Astrocyte (in vitro differentiated cells and primary cell): Measurements from ENCODE around the gene CDRT15. TPM values are rescaled to one million over a fixed set of nuclear protein-coding genes. Genes with fewer than 3 reads are reported as not detected.

Source experiments
- DNase-seq: peaks from one replicate; pipeline ENCODE4 v3.0.0-alpha.2; 2010; ENCODE audit warnings: low read depth
- FAIRE-seq: peaks from 2 replicates; lab custom pipeline; 2011; peaks lifted over from hg19 to GRCh38; lab: Jason Lieb, UNC
- H2AFZ ChIP-seq: 2 replicates; pipeline ENCODE4 v1.6.0; 2012; ENCODE audit warnings: low read depth, low read length, inconsistent platforms
- H3K27ac ChIP-seq: 2 replicates; pipeline ENCODE4 v1.5.1; 2011; ENCODE audit warnings: low read depth, low read length, inconsistent platforms
- H3K27me3 ChIP-seq: 2 replicates; pipeline ENCODE4 v1.6.0; 2011; ENCODE audit warnings: low read length, inconsistent platforms; ENCODE audit not compliant: insufficient read depth
- H3K36me3 ChIP-seq: 2 replicates; pipeline ENCODE4 v1.5.1; 2011; ENCODE audit warnings: low read length, inconsistent platforms; ENCODE audit not compliant: insufficient read depth
- H3K4me1 ChIP-seq: 2 replicates; pipeline ENCODE4 v1.5.1; 2011; ENCODE audit warnings: low read length, inconsistent platforms; ENCODE audit not compliant: insufficient read depth
- H3K4me2 ChIP-seq: 2 replicates; pipeline ENCODE4 v1.6.0; 2012; ENCODE audit warnings: low read length, inconsistent platforms
- H3K4me3 ChIP-seq: 2 replicates; pipeline ENCODE4 v1.5.1; 2011; ENCODE audit warnings: low read depth, mild to moderate bottlenecking, low read length, inconsistent platforms; ENCODE audit not compliant: insufficient read depth
- H3K79me2 ChIP-seq: 2 replicates; pipeline ENCODE4 v1.6.0; 2012; ENCODE audit warnings: mild to moderate bottlenecking, low read length, inconsistent platforms; ENCODE audit not compliant: insufficient read depth
- H3K9ac ChIP-seq: 2 replicates; pipeline ENCODE4 v1.6.0; 2012; ENCODE audit warnings: mild to moderate bottlenecking, low read length, inconsistent platforms
- H3K9me3 ChIP-seq: 2 replicates; pipeline ENCODE4 v1.5.1; 2012; ENCODE audit warnings: low read depth, mild to moderate bottlenecking, low read length, inconsistent platforms; ENCODE audit not compliant: insufficient read depth
- H4K20me1 ChIP-seq: 2 replicates; pipeline ENCODE4 v1.6.0; 2012; ENCODE audit warnings: low read length, inconsistent platforms; ENCODE audit not compliant: insufficient read depth
- H3K27ac Mint-ChIP-seq: one replicate; pipeline ENCODE4 v1.8.0; 2021; ENCODE audit warnings: mild to moderate bottlenecking, mixed read lengths; ENCODE audit not compliant: unreplicated experiment
- H3K27me3 Mint-ChIP-seq: one replicate; pipeline ENCODE4 v1.8.0; 2021; ENCODE audit warnings: low read depth, mixed read lengths; ENCODE audit not compliant: unreplicated experiment
- H3K36me3 Mint-ChIP-seq: one replicate; pipeline ENCODE4 v1.8.0; 2021; ENCODE audit warnings: low read depth, mixed read lengths; ENCODE audit not compliant: unreplicated experiment
- H3K4me1 Mint-ChIP-seq: one replicate; pipeline ENCODE4 v1.8.0; 2021; ENCODE audit warnings: low read depth, mixed read lengths; ENCODE audit not compliant: unreplicated experiment
- H3K4me3 Mint-ChIP-seq: one replicate; pipeline ENCODE4 v1.8.0; 2021; ENCODE audit warnings: mild to moderate bottlenecking, moderate library complexity, mixed read lengths; ENCODE audit not compliant: unreplicated experiment
- H3K9me3 Mint-ChIP-seq: one replicate; pipeline ENCODE4 v1.8.0; 2021; ENCODE audit warnings: mild to moderate bottlenecking, mixed read lengths; ENCODE audit not compliant: unreplicated experiment
- CTCF ChIP-seq: IDR thresholded peaks from 2 replicates; pipeline ENCODE4 v1.5.1; 2011; ENCODE audit warnings: low read depth, mild to moderate bottlenecking, inconsistent platforms, low read length, moderate library complexity; ENCODE audit not compliant: insufficient read depth
- EZH2 ChIP-seq: IDR thresholded peaks from 2 replicates; pipeline ENCODE4 v1.6.1; 2012; ENCODE audit warnings: mild to moderate bottlenecking, low read length, inconsistent platforms; ENCODE audit not compliant: insufficient read depth
- total RNA-seq: library from RNA; stranded (reverse); gene quantifications from 2 replicates; pipeline ENCODE4 v1.2.1, GENCODE V29; 2021

Gene CDRT15
- total RNA-seq, 1 donor from 2014 or later = not detected

GRCh38 chr17:14207791-14208190, 28.9 kb downstream of the CDRT15 start:
- Mint-ChIP-seq H3K27ac (no peak overlapping the region), H3K9me3 (peaks cover 3% of the 10 kb centered on the region), H3K36me3 (peaks cover 34% of the 10 kb centered on the region), H3K27me3 (no peaks in the 10 kb centered on the region), H3K4me1 (no peaks in the 10 kb centered on the region), H3K4me3 (no peak overlapping the region)
- Histone ChIP-seq H3K4me1 (no peaks in the 10 kb centered on the region), H3K27ac (no peak overlapping the region), H2AFZ (no peak overlapping the region), H3K27me3 (no peaks in the 10 kb centered on the region), H3K9me3 (no peaks in the 10 kb centered on the region), H3K79me2 (no peaks in the 10 kb centered on the region), H3K9ac (no peak overlapping the region), H3K4me3 (no peak overlapping the region), H3K4me2 (no peak overlapping the region), H4K20me1 (peaks cover 9% of the 10 kb centered on the region), H3K36me3 (peaks cover 4% of the 10 kb centered on the region)
- no peak for FAIRE-seq
- TF ChIP-seq CTCF = no peak
- no peak for TF ChIP-seq EZH2
- no peak for DNase-seq

GRCh38 chr17:14206891-14207290, 29.8 kb downstream of the CDRT15 start:
- DNase-seq = no peak
- no peaks in the 10 kb centered on the region for H3K27me3 Mint-ChIP-seq
- H3K4me2 ChIP-seq = no peak overlapping the region

More at GRCh38 chr17:14206891-14207290, 29.8 kb downstream of the CDRT15 start:
- no peak overlapping the region for H3K4me3 ChIP-seq
- no peaks in the 10 kb centered on the region for H3K9me3 ChIP-seq
- TF ChIP-seq EZH2 = no peak
- TF ChIP-seq CTCF = no peak
- H3K27ac ChIP-seq = no peak overlapping the region
- peaks cover 9% of the 10 kb centered on the region for H4K20me1 ChIP-seq
- peaks cover 32% of the 10 kb centered on the region for H3K36me3 Mint-ChIP-seq
- H3K9me3 Mint-ChIP-seq = peaks cover 3% of the 10 kb centered on the region
- H3K9ac ChIP-seq = no peak overlapping the region
- no peak overlapping the region for H2AFZ ChIP-seq
- H3K4me1 Mint-ChIP-seq = no peaks in the 10 kb centered on the region
- no peaks in the 10 kb centered on the region for H3K79me2 ChIP-seq
- H3K4me3 Mint-ChIP-seq = no peak overlapping the region
- no peak overlapping the region for H3K27ac Mint-ChIP-seq
- H3K27me3 ChIP-seq = no peaks in the 10 kb centered on the region
- H3K36me3 ChIP-seq = peaks cover 4% of the 10 kb centered on the region
- no peak for FAIRE-seq
- H3K4me1 ChIP-seq = no peaks in the 10 kb centered on the region
